Peyer's patch (tissue), 4 donors: ENCODE results near the gene KLHL22.

Source experiments
- CTCF ChIP-seq, 6 experiments: fragments of 450-650 bp in 4 of 6; fragments of 200-600 bp in 2 of 6; sonication (generic) in 1 of 6; IDR thresholded peaks; one replicate each; pipeline ENCODE4 v1.5.1; 2017 to 2019; ENCODE audit warnings: antibody characterized with exemption in 6 of 6, mild to moderate bottlenecking in 3 of 6, moderate library complexity in 1 of 6
- POLR2A ChIP-seq, 2 donors: fragments of 450-650 bp; IDR thresholded peaks; one replicate each; pipeline ENCODE4 v1.5.1; 2017; ENCODE audit warnings: antibody characterized with exemption in 2 of 2, mild to moderate bottlenecking in 2 of 2, moderate library complexity in 2 of 2

GRCh38 chr22:20469110-20469868 lies 26.3 kb downstream of the KLHL22 start:
- TF ChIP-seq CTCF (IDR thresholded peaks at IDR 0.05) (no peak), POLR2A (IDR thresholded peaks at IDR 0.05) (no peak)
